Pulmonary artery endothelial cell (primary cell): ENCODE data around the gene SMIM24. TPM values are rescaled to one million over a fixed set of nuclear protein-coding genes. Genes with fewer than 3 reads are reported as not detected.
"Not testable (repeated sequence)": the region's sequence is repeated elsewhere in the genome, so short reads cannot be mapped to it uniquely, and the experiment has no call there.

Experiments
- DNase-seq: peaks from one replicate; pipeline ENCODE4 v3.0.0-alpha.2; 2011; ENCODE audit warnings: low read depth, low spot score
- total RNA-seq: library from RNA; depleted of rRNA; stranded (reverse); fragments of >200 nt; gene quantifications from 2 replicates; pipeline ENCODE4 v1.2.3, GENCODE V29; 2014

SMIM24 gene
- total RNA-seq, 1 donor from 2014 or later: not detected

- no peak for DNase-seq
Observed at GRCh38 chr19:3455960-3456601, 24.2 kb downstream of the SMIM24 start.

GRCh38 chr19:3455393-3455955 is 24.9 kb downstream of the SMIM24 start:
- no peak for DNase-seq

GRCh38 chr19:3454656-3455392 is 25.5 kb downstream of the SMIM24 start:
- no peak for DNase-seq

- no peak for DNase-seq
Observed at GRCh38 chr19:3453840-3454239, 26.5 kb downstream of the SMIM24 start.

- not testable (repeated sequence) for DNase-seq
Observed at GRCh38 chr19:3452942-3453214, 27.4 kb downstream of the SMIM24 start.

GRCh38 chr19:3452171-3452941 is 28.0 kb downstream of the SMIM24 start:
- no peak for DNase-seq

- DNase-seq: no peak
Observed at GRCh38 chr19:3451451-3451866, 28.9 kb downstream of the SMIM24 start.

- peak; percentile 98 for DNase-seq
Observed at GRCh38 chr19:3450796-3451411, 29.4 kb downstream of the SMIM24 start.

GRCh38 chr19:3448616-3449334 is 31.6 kb downstream of the SMIM24 start:
- no peak for DNase-seq

GRCh38 chr19:3446657-3447056 is 33.7 kb downstream of the SMIM24 start:
- DNase-seq: not testable (repeated sequence)

- DNase-seq: no peak
Observed at GRCh38 chr19:3444695-3445234, 35.6 kb downstream of the SMIM24 start.

GRCh38 chr19:3443840-3444694 is 36.3 kb downstream of the SMIM24 start:
- DNase-seq: no peak

GRCh38 chr19:3442487-3443071 is 37.7 kb downstream of the SMIM24 start:
- DNase-seq: no peak

- no peak for DNase-seq
Observed at GRCh38 chr19:3441986-3442329, 38.4 kb downstream of the SMIM24 start.

- no peak for DNase-seq
Observed at GRCh38 chr19:3441089-3441985, 39.0 kb downstream of the SMIM24 start.

- no peak for DNase-seq
Observed at GRCh38 chr19:3440082-3440481, 40.2 kb downstream of the SMIM24 start.

GRCh38 chr19:3434630-3435553 is 45.4 kb downstream of the SMIM24 start:
- peak; percentile 90 for DNase-seq
